Endothelial cell of umbilical vein (primary cell): Measurements from ENCODE around the gene CLASP2. TPM values are rescaled to one million over a fixed set of nuclear protein-coding genes. Genes with fewer than 3 reads are reported as not detected.

ENCODE experiments used
- BruUV-seq: library from RNA; stranded (reverse); fragments of 400-500 nt; replicated peaks from 2 replicates; lab custom pipeline; 2021; lab: Mats Ljungman, UMichigan
- CTCF ChIA-PET: fragments of 300-600, 350-600 bp; sonication (Branson Sonifier 250); formaldehyde crosslinking; loops from one replicate; lab custom pipeline; 2021; ENCODE audit warnings: antibody characterized with exemption, inconsistent platforms; lab: Charles Lee
- POLR2A ChIA-PET: fragments of 300-600, 350-600 bp; sonication (Branson Sonifier 250); formaldehyde crosslinking; loops from one replicate; lab custom pipeline; 2021; ENCODE audit warnings: antibody characterized with exemption, inconsistent platforms; lab: Charles Lee
- DNase-seq: peaks from one replicate; pipeline ENCODE4 v3.0.0-alpha.2; 2011; ENCODE audit warnings: low read depth, low spot score
- FAIRE-seq: peaks from 2 replicates; lab custom pipeline; 2011; peaks lifted over from hg19 to GRCh38; lab: Jason Lieb, UNC
- H2AFZ ChIP-seq: 2 replicates; pipeline ENCODE4 v1.6.0; 2012; ENCODE audit warnings: low read depth, low read length, control low read depth, inconsistent platforms
- H3K27ac ChIP-seq: 2 replicates; pipeline ENCODE4 v1.5.1; 2011; ENCODE audit warnings: low read depth, mild to moderate bottlenecking, control low read depth, low read length, moderate library complexity; ENCODE audit not compliant: insufficient read depth
- H3K27me3 ChIP-seq, 2 experiments: 2 replicates each; pipeline versions ENCODE4 v1.6.0 to v1.6.1; 2011; ENCODE audit warnings: low read length in 2 of 2, mixed read lengths in 1 of 2; ENCODE audit not compliant: control insufficient read depth in 2 of 2, insufficient read depth in 2 of 2
- H3K36me3 ChIP-seq, 2 experiments: 2 replicates in 1 of 2; 3 replicates in 1 of 2; pipeline ENCODE4 v1.5.1; 2011; ENCODE audit warnings: low read length in 2 of 2, mild to moderate bottlenecking in 1 of 2, moderate library complexity in 1 of 2; ENCODE audit not compliant: control insufficient read depth in 2 of 2, insufficient read depth in 2 of 2; ENCODE audit errors: extremely low read depth in 1 of 2
- H3K4me1 ChIP-seq: 3 replicates; pipeline ENCODE4 v1.5.1; 2011; ENCODE audit warnings: mild to moderate bottlenecking, low read length; ENCODE audit not compliant: control insufficient read depth, insufficient read depth; ENCODE audit errors: extremely low read depth
- H3K4me2 ChIP-seq: 2 replicates; pipeline ENCODE4 v1.6.1; 2011; ENCODE audit warnings: low read length, control low read depth, mixed read lengths; ENCODE audit not compliant: insufficient read depth
- H3K4me3 ChIP-seq, 3 experiments: fragments of 200-600 bp in 1 of 3; sonication (generic), shearing (Covaris generic) in 1 of 3; replicated peaks in 1 of 3; 2 replicates each; pipeline ENCODE4 v1.5.1; 2011 to 2016; ENCODE audit warnings: control low read depth in 3 of 3, low read length in 3 of 3, mild to moderate bottlenecking in 2 of 3, inconsistent platforms in 1 of 3, low read depth in 1 of 3, moderate library complexity in 1 of 3; ENCODE audit not compliant: insufficient read depth in 1 of 3
- H3K79me2 ChIP-seq: 2 replicates; pipeline ENCODE4 v1.6.0; 2012; ENCODE audit warnings: low read length, inconsistent platforms; ENCODE audit not compliant: control insufficient read depth, insufficient read depth
- H3K9ac ChIP-seq: replicated peaks from 2 replicates; pipeline ENCODE3; 2011; ENCODE audit warnings: low read length, control low read depth; ENCODE audit not compliant: insufficient read depth; ENCODE audit errors: extremely low read depth
- H3K9me1 ChIP-seq: replicated peaks from 3 replicates; pipeline ENCODE4 v1.6.0; 2011; ENCODE audit warnings: mild to moderate bottlenecking, low read length; ENCODE audit not compliant: control insufficient read depth, insufficient read depth; ENCODE audit errors: extremely low read depth
- H3K9me3 ChIP-seq: replicated peaks from 2 replicates; pipeline ENCODE4 v1.5.1; 2012; ENCODE audit warnings: low read length, inconsistent platforms; ENCODE audit not compliant: control insufficient read depth, insufficient read depth
- H4K20me1 ChIP-seq: replicated peaks from 2 replicates; pipeline ENCODE3; 2011; ENCODE audit warnings: mild to moderate bottlenecking, low read length; ENCODE audit not compliant: control insufficient read depth, insufficient read depth; ENCODE audit errors: extremely low read depth
- CTCF ChIP-seq, 2 donors: IDR thresholded peaks; 1 replicate in 1 of 2; 2 replicates in 1 of 2; pipeline ENCODE4 v1.5.1; 2011; ENCODE audit warnings: low read length in 2 of 2, mild to moderate bottlenecking in 2 of 2, moderate library complexity in 2 of 2, control low read depth in 1 of 2, inconsistent platforms in 1 of 2, low read depth in 1 of 2; ENCODE audit not compliant: insufficient read depth in 1 of 2; ENCODE audit errors: extremely low read depth in 1 of 2
- EZH2 ChIP-seq: IDR thresholded peaks from 2 replicates; pipeline ENCODE4 v1.6.1; 2012; ENCODE audit warnings: borderline replicate concordance, low read depth, mild to moderate bottlenecking, moderate library complexity, low read length, inconsistent platforms; ENCODE audit not compliant: severe bottlenecking
- FOS ChIP-seq: IDR thresholded peaks from 2 replicates; pipeline ENCODE4 v1.6.1; 2011; ENCODE audit warnings: mild to moderate bottlenecking, low read length, moderate library complexity, borderline replicate concordance; ENCODE audit not compliant: insufficient read depth
- GATA2 ChIP-seq: IDR thresholded peaks from 2 replicates; pipeline ENCODE4 v1.7.0; 2011; ENCODE audit warnings: low read depth, mild to moderate bottlenecking, moderate library complexity, mixed read lengths, low read length; ENCODE audit not compliant: insufficient read length, insufficient read depth
- JUN ChIP-seq: IDR thresholded peaks from 2 replicates; pipeline ENCODE4 v1.6.1; 2011; ENCODE audit warnings: borderline replicate concordance, low read depth; ENCODE audit not compliant: insufficient read length, insufficient read depth
- MAX ChIP-seq: IDR thresholded peaks from 2 replicates; pipeline ENCODE4 v1.6.1; 2011; ENCODE audit not compliant: insufficient read depth, insufficient read length
- MYC ChIP-seq: IDR thresholded peaks from one replicate; pipeline ENCODE4 v1.6.1; 2011; ENCODE audit warnings: mild to moderate bottlenecking, low read depth, low read length
- POLR2A ChIP-seq: IDR thresholded peaks from 2 replicates; pipeline ENCODE4 v1.6.1; 2012; ENCODE audit warnings: low read depth, mild to moderate bottlenecking, control low read depth, low read length
- POLR2AphosphoS5 ChIP-seq: IDR thresholded peaks from 2 replicates; pipeline ENCODE4 v1.6.1; 2012; ENCODE audit warnings: low read depth, mild to moderate bottlenecking, control low read depth, low read length, moderate library complexity; ENCODE audit not compliant: insufficient read depth
- dilution Hi-C: fragments of 300-500 bp; cut with MboI; formaldehyde crosslinking; loops from one replicate; pipeline ENCODE4 v1.15.0; 2019; ENCODE audit warnings: low sequenced_read_pairs; ENCODE audit not compliant: extremely low pct_ligation_motif_present
- intact Hi-C: fragments of 100-400 bp; cut with micrococcal nuclease; formaldehyde crosslinking; loops from one replicate; pipeline ENCODE4 v1.10.0; 2022
- polyA plus RNA-seq, 4 experiments: library from polyadenylated mRNA; depleted of rRNA in 3 of 4; stranded (reverse) in 3 of 4; unstranded in 1 of 4; fragments of >200 nt; gene quantifications; 2 replicates each; pipeline versions ENCODE4 v1.2.1 to v1.2.3, GENCODE V29; 2011 to 2012; ENCODE audit warnings: missing spikeins in 1 of 4
- total RNA-seq: library from RNA; stranded (reverse); gene quantifications from 2 replicates; pipeline ENCODE4 v1.2.3, GENCODE V29; 2021

CLASP2 gene
- total and polyA plus RNA-seq, 2 donors (not counting 3 experiments of a cell fraction or from before 2014, with no cell fraction given) = 15.0 to 55.0 TPM

- no peak overlapping the region for H3K4me3 ChIP-seq
- DNase-seq = no peak
- no peak overlapping the region for H3K9ac ChIP-seq
- POLR2A ChIA-PET = interaction anchor here (1.4 kb wide), 1 partner anchor 10 kb away, joined by 3 read pairs; no protein-coding TSS in a partner anchor
- CTCF ChIA-PET = interaction anchor here (0.7 to 1.9 kb wide), 4 partner anchors 11 to 138 kb away, joined by 3 to 5 read pairs (median 4); no protein-coding TSS in a partner anchor
- no peak overlapping the region for H3K4me2 ChIP-seq
- no peaks in the 10 kb centered on the region for H3K9me1 ChIP-seq
- FAIRE-seq = no peak
- H3K36me3 ChIP-seq = no peaks in the 10 kb centered on the region
- dilution Hi-C loops = no loop called here
- no peak overlapping the region for H3K27ac ChIP-seq
- H3K9me3 ChIP-seq = no peaks in the 10 kb centered on the region
- intact Hi-C loops = no loop called here
- no peaks in the 10 kb centered on the region for H4K20me1 ChIP-seq
- peaks cover 5% of the 10 kb centered on the region for H3K79me2 ChIP-seq
- no TSS peak for BruUV-seq
- H3K4me1 ChIP-seq = peaks cover 5% of the 10 kb centered on the region
- no peaks in the 10 kb centered on the region for H3K27me3 ChIP-seq
- H2AFZ ChIP-seq = no peak overlapping the region
- TF ChIP-seq JUN (no peak), FOS (no peak), GATA2 (no peak), MYC (no peak), CTCF (IDR thresholded peaks at IDR 0.05; ENCODE audit: extremely low read depth in 1 of 2, insufficient read depth in 1 of 2, low read depth in 1 of 2, low read length in 2 of 2) (no peak), MAX (no peak), POLR2A (no peak), POLR2AphosphoS5 (no peak), EZH2 (no peak)
These were observed 69.3 kb downstream of the CLASP2 start for GRCh38 chr3:33648793-33649192.
